Activated CD4-positive, alpha-beta T cell treated with anti-CD3 and anti-CD28 coated beads, Interleukin-2, Interleukin-4, amounts not matched to agents 100 ng/mL and 50 ng/mL, durations not matched to agents 16 hours and 8 hours (primary cell): ENCODE results near the gene FUT8.

ENCODE experiments used
- DNase-seq: peaks from one replicate; pipeline ENCODE4 v3.0.0-alpha.2; 2020; ENCODE audit warnings: low spot score

The FUT8 gene

GRCh38 chr14:65776193-65776852 lies 363.8 kb downstream of the FUT8 start:
- DNase-seq: no peak

DNA sequence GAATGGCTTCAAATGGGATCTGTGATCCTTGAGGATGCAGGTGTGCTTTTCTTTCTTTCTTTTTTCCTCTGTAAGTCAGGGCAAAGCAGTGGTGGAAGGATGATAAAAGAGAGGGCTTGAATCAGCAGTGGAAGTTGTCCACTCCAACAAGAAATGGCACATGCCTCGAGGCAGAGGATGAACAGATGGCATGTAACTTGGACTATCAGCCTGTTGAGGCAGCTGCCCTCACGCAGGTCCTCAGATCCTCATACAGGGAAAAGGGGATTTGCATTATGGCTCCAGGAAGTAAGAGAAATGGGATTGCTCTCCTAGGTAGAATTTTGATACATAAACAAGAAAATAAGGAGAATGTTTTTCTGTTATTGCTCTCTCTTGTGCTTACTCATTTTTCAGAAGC lies 368.0 kb downstream of the FUT8 start:
- DNase-seq: no peak

- no peak for DNase-seq
Measured at GRCh38 chr14:65783101-65783500, 370.6 kb downstream of the FUT8 start.

GRCh38 chr14:65783576-65783975 lies 371.0 kb downstream of the FUT8 start:
- DNase-seq: no peak

- no peak for DNase-seq
Measured at GRCh38 chr14:65784574-65784973, 372.0 kb downstream of the FUT8 start.

DNA sequence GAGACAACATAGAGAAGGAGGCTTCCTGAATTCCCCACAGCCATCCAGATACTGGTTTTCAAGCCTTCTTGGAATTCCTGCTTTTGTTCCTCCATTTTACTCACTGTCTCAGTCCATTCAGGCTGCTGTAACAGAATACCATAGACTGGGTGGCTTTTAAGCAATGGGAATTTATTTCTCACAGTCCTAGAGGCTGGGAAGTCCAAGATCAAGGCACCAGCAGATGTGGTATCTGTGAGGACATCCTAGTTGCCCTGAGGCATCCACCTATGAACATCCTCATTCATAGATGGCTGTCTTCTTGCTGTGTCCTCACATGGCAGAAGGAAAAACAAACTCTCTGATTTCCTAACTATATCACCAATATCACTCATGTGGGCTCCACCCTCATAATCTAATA lies 374.9 kb downstream of the FUT8 start:
- DNase-seq: no peak

DNA sequence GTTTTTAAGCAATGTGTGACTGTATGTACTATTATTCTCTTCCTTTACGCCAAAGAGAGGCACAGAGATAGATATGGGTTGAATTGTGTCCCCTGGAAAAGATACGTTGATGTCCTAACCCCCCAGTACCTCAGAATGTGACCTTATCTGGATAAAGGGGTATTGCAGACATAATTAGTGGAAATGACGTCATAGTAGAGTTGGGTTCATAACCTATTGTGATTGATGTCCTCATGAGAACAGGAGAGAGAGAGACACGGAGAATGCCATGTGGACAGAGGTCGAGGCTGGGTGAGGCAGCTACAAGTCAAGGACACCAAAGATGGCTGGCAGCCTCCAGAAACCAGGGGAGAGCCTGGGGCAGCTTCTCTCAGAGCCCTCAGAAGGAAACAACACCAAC lies 376.3 kb downstream of the FUT8 start:
- no peak for DNase-seq

DNA sequence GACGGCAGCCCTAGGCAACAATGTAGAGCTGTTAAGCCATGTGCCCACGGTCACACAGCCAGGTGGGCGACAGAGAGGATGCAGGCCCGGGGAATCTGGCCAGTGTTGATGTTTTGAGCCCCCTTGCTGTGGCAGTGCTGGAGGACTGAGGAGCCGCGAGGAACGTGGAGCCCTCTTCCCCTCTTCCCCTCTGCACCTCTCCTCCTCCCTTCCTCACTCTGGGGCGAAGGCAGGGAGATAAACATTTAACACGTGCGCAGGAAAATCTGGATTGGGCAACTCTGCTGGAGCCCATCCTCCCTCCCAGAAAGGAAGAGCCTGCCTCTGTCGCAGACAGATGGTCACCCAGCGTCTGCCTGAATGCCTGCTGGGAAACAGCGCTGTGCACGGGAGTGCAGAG lies 376.8 kb downstream of the FUT8 start:
- DNase-seq: no peak

GRCh38 chr14:65790172-65790815 lies 377.8 kb downstream of the FUT8 start:
- DNase-seq: no peak

GRCh38 chr14:65791191-65791981 lies 378.9 kb downstream of the FUT8 start:
- no peak for DNase-seq

DNA sequence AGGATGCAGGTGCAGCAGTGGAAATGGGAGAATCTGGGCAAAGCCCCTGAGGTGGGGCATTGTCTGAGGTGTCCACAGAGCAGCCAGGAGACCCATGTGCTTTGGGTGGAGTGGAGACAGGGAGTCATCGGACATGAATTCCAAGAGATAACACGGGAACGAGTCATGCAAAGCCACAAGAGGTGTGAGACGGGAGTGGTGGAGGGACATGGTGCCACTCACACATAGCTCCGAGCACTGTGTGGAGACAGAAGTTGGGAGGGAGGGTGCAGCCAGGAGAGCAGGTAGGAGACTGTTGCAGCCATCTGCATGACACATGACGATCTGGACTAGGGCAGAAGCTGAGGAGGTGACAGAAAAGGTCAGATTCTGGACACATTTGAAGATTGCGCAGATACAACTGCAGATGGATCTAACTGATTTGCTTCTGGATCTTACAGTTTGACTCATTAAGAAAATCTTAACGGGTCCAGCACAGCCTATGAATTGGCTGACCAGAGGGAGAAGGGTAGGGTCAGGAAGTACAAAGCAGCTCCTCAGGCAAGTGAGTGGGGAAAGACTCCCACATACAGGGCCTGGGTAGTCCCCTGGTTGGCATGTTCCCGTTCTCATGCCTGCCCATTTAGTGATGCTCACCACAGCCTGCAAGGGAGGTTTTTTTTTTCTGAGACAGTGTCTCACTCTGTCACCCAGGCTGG lies 379.8 kb downstream of the FUT8 start:
- no peak for DNase-seq
